ENCODE measurements around the gene GGNBP2. TPM values are rescaled to one million over a fixed set of nuclear protein-coding genes. Genes with fewer than 3 reads are reported as not detected.
"Not testable (repeated sequence)": the region's sequence is repeated elsewhere in the genome, so short reads cannot be mapped to it uniquely, and the experiment has no call there.

The GGNBP2 gene
- polyA plus RNA-seq, 3 donors = 22.3 to 89.5 (median 31.5) TPM

GRCh38 chr17:36507266-36507665 is 37.5 kb upstream of the GGNBP2 start:
- no peaks in the 10 kb centered on the region for H3K27me3 Mint-ChIP-seq (ENCODE audit: low read depth in 3 of 3)

GRCh38 chr17:36508439-36508838 is 36.3 kb upstream of the GGNBP2 start:
- H3K27me3 Mint-ChIP-seq (ENCODE audit: low read depth in 3 of 3); H3K4me2 ChIP-seq (replicated peaks; ENCODE audit: extremely low read depth, low read length, poor library complexity, severe bottlenecking); H3K4me3 Mint-ChIP-seq; H3K9ac ChIP-seq (ENCODE audit: insufficient read depth, low read length, poor library complexity, severe bottlenecking); H4K20me1 ChIP-seq (ENCODE audit: insufficient read depth, low read length); H2AFZ ChIP-seq (ENCODE audit: insufficient read depth, low read depth, low read length, poor library complexity, severe bottlenecking); H3K4me1 ChIP-seq (ENCODE audit: control insufficient read depth in 1 of 2, insufficient read depth in 2 of 2, low read length in 2 of 2); H3K9me3 Mint-ChIP-seq; H3K4me1 Mint-ChIP-seq; H3K27ac ChIP-seq (ENCODE audit: low read depth in 1 of 2, low read length in 2 of 2); H3K9me3 ChIP-seq (replicated peaks in 1 of 2; ENCODE audit: control insufficient read depth in 1 of 2, insufficient read depth in 1 of 2, low read length in 2 of 2); H3K4me3 ChIP-seq (replicated peaks in 1 of 3; ENCODE audit: low read depth in 2 of 3, low read length in 3 of 3); intact Hi-C loops (cut with micrococcal nuclease); DNase-seq; H3K79me2 ChIP-seq (ENCODE audit: insufficient read depth, low read length); H3K27me3 ChIP-seq (ENCODE audit: control insufficient read depth in 2 of 2, insufficient read depth in 2 of 2, low read length in 2 of 2): not testable (repeated sequence)
- 92% methylated on average over 1 of the region's 2 CpGs for WGBS (ENCODE audit: insufficient coverage)
- H3K27ac Mint-ChIP-seq = peak overlapping the region in 3 of 7 donors; percentile 16 to 49 (median 31)
- peaks cover 36 to 91% of the 10 kb centered on the region in 2 donors for H3K36me3 ChIP-seq (replicated peaks in 1 of 2; ENCODE audit: control insufficient read depth in 1 of 2, insufficient read depth in 2 of 2, low read length in 2 of 2)
- H3K36me3 Mint-ChIP-seq = peaks cover 60 to 79% of the 10 kb centered on the region in 2 donors

More at GRCh38 chr17:36507266-36507665, 37.5 kb upstream of the GGNBP2 start:
- Histone ChIP-seq H2AFZ (ENCODE audit: insufficient read depth, low read depth, low read length, poor library complexity, severe bottlenecking) (no peak overlapping the region), H3K36me3 (replicated peaks in 1 of 2; ENCODE audit: control insufficient read depth in 1 of 2, insufficient read depth in 2 of 2, low read length in 2 of 2) (peaks cover 34 to 91% of the 10 kb centered on the region in 2 donors), H3K79me2 (ENCODE audit: insufficient read depth, low read length) (no peaks in the 10 kb centered on the region), H4K20me1 (ENCODE audit: insufficient read depth, low read length) (no peaks in the 10 kb centered on the region), H3K27ac (ENCODE audit: low read depth in 1 of 2, low read length in 2 of 2) (no peak overlapping the region), H3K9me3 (replicated peaks in 1 of 2; ENCODE audit: control insufficient read depth in 1 of 2, insufficient read depth in 1 of 2, low read length in 2 of 2) (no peaks in the 10 kb centered on the region), H3K4me2 (replicated peaks; ENCODE audit: extremely low read depth, low read length, poor library complexity, severe bottlenecking) (no peak overlapping the region), H3K4me3 (replicated peaks in 1 of 3; ENCODE audit: low read depth in 2 of 3, low read length in 3 of 3) (no peak overlapping the region), H3K27me3 (ENCODE audit: control insufficient read depth in 2 of 2, insufficient read depth in 2 of 2, low read length in 2 of 2) (no peaks in the 10 kb centered on the region), H3K4me1 (ENCODE audit: control insufficient read depth in 1 of 2, insufficient read depth in 2 of 2, low read length in 2 of 2) (no peaks in the 10 kb centered on the region), H3K9ac (ENCODE audit: insufficient read depth, low read length, poor library complexity, severe bottlenecking) (no peak overlapping the region)
- no CpG with 5 or more reads among the region's 6 CpGs for WGBS (ENCODE audit: insufficient coverage)
- no peak for DNase-seq
- intact Hi-C loops (cut with micrococcal nuclease) = no loop called here
- H3K9me3 Mint-ChIP-seq = no peaks in the 10 kb centered on the region
- no peak for TF ChIP-seq CTCF (IDR thresholded peaks at IDR 0.05)
- no peak overlapping the region for H3K4me3 Mint-ChIP-seq
- H3K36me3 Mint-ChIP-seq = peaks cover 62 to 79% of the 10 kb centered on the region in 2 donors
- H3K4me1 Mint-ChIP-seq = no peaks in the 10 kb centered on the region
- peak overlapping the region in 1 of 7 donors; percentile 68 for H3K27ac Mint-ChIP-seq

Measured in CD14-positive monocyte (primary cell).